DMS114 treated with DMSO at 0.1 percent for 48 hours (cell line): ENCODE results near the gene HPRT1.

ENCODE experiments used
- DNase-seq: peaks from one replicate; lab custom pipeline; 2025; ENCODE audit not compliant: unreplicated experiment; lab: John Stamatoyannopoulos, UW

Gene HPRT1

GRCh38 chrX:134542485-134542884, 82.5 kb downstream of the HPRT1 start:
- DNase-seq, result no peak

GRCh38 chrX:134543288-134543687, 83.3 kb downstream of the HPRT1 start:
- no peak for DNase-seq

- DNase-seq, result no peak
Measured at GRCh38 chrX:134544135-134544512, 84.2 kb downstream of the HPRT1 start.

GRCh38 chrX:134544513-134545151, 84.7 kb downstream of the HPRT1 start:
- DNase-seq, result no peak

GRCh38 chrX:134545510-134545909, 85.5 kb downstream of the HPRT1 start:
- no peak for DNase-seq

GRCh38 chrX:134546187-134546586, 86.2 kb downstream of the HPRT1 start:
- no peak for DNase-seq

GRCh38 chrX:134547047-134547679, 87.2 kb downstream of the HPRT1 start:
- DNase-seq, result no peak

GRCh38 chrX:134548257-134549201, 88.6 kb downstream of the HPRT1 start:
- DNase-seq, result no peak
